ENCODE data around the gene AMER2. TPM values are rescaled to one million over a fixed set of nuclear protein-coding genes. Genes with fewer than 3 reads are reported as not detected.

Gene AMER2
- polyA plus RNA-seq, 1 donor from 2014 or later: 33.2 TPM

DNA sequence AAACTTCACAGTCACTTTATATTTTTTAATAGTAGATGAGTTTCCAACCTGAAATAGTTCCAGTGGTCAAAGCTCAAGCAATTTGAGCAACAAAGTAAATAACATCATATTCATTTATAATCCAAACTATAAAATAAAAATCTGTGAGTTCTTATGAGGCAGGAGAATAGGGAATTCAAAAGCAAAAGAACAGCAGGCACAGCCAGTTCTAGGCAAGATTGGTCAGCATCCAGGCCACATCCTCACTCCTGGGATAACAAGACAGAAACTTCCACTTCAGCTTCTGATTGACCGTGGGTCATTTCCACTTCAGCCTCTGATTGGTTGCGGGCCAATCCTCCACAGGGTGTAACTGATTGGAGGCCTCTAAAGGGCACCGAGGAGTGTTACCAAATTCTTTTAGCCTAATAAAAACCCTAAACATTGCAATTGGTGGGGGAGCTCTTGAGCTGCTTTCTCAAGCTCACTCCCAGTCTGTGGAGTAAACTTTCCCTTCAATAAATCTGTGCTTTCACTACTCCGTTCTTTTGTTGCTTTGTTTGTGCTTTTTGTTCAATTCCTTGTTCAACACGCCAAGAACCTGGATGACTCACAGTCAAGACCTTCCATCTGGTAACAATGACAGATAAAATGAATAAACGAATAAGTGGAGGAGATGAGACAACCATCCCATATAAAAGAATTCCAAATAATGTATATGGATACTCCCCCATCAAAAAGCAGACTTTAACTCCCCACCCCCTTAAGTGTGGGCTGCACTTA, 42.6 kb upstream of the AMER2 start:
- Histone ChIP-seq H3K27ac (ENCODE audit: low read length) (no peak overlapping the region), H3K9me2 (ENCODE audit: insufficient read depth, low read length) (no peaks in the 10 kb centered on the region), H2AFZ (ENCODE audit: low read depth, low read length) (no peak overlapping the region), H3K9ac (ENCODE audit: low read length) (no peak overlapping the region), H4K20me1 (ENCODE audit: insufficient read depth) (no peaks in the 10 kb centered on the region), H3K4me3 (ENCODE audit: low read length) (no peak overlapping the region), H3K27me3 (ENCODE audit: insufficient read depth, low read depth, low read length) (no peaks in the 10 kb centered on the region), H3K9me3 (ENCODE audit: low read length) (no peaks in the 10 kb centered on the region), H3F3A (ENCODE audit: insufficient read depth, low read length, poor library complexity, severe bottlenecking) (no peaks in the 10 kb centered on the region), H3K4me2 (ENCODE audit: low read length) (no peak overlapping the region), H3K79me2 (replicated peaks; ENCODE audit: insufficient read depth, low read length) (no peaks in the 10 kb centered on the region), H3K36me3 (ENCODE audit: insufficient read depth, low read length) (no peaks in the 10 kb centered on the region)
- TF ChIP-seq EP300 (conservative IDR thresholded peaks at IDR 0.05; ENCODE audit: poor library complexity, severe bottlenecking) (no peak), POLR2AphosphoS5 (IDR thresholded peaks at IDR 0.05) (no peak), RAD21 (conservative IDR thresholded peaks at IDR 0.05) (no peak), MXI1 (conservative IDR thresholded peaks at IDR 0.05; ENCODE audit: poor library complexity, severe bottlenecking) (no peak), EZH2 (IDR thresholded peaks at IDR 0.05; ENCODE audit: borderline replicate concordance, insufficient read depth, low read length, poor library complexity, severe bottlenecking) (no peak), SMC3 (conservative IDR thresholded peaks at IDR 0.05; ENCODE audit: poor library complexity) (no peak), TAF1 (IDR thresholded peaks at IDR 0.05; ENCODE audit: low read depth) (no peak)
- TF ChIP-seq, protein P1, sequence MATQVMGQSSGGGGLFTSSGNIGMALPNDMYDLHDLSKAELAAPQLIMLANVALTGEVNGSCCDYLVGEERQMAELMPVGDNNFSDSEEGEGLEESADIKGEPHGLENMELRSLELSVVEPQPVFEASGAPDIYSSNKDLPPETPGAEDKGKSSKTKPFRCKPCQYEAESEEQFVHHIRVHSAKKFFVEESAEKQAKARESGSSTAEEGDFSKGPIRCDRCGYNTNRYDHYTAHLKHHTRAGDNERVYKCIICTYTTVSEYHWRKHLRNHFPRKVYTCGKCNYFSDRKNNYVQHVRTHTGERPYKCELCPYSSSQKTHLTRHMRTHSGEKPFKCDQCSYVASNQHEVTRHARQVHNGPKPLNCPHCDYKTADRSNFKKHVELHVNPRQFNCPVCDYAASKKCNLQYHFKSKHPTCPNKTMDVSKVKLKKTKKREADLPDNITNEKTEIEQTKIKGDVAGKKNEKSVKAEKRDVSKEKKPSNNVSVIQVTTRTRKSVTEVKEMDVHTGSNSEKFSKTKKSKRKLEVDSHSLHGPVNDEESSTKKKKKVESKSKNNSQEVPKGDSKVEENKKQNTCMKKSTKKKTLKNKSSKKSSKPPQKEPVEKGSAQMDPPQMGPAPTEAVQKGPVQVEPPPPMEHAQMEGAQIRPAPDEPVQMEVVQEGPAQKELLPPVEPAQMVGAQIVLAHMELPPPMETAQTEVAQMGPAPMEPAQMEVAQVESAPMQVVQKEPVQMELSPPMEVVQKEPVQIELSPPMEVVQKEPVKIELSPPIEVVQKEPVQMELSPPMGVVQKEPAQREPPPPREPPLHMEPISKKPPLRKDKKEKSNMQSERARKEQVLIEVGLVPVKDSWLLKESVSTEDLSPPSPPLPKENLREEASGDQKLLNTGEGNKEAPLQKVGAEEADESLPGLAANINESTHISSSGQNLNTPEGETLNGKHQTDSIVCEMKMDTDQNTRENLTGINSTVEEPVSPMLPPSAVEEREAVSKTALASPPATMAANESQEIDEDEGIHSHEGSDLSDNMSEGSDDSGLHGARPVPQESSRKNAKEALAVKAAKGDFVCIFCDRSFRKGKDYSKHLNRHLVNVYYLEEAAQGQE (IDR thresholded peaks at IDR 0.05; ENCODE audit: borderline replicate concordance): no peak
- TF ChIP-seq, protein P2, sequence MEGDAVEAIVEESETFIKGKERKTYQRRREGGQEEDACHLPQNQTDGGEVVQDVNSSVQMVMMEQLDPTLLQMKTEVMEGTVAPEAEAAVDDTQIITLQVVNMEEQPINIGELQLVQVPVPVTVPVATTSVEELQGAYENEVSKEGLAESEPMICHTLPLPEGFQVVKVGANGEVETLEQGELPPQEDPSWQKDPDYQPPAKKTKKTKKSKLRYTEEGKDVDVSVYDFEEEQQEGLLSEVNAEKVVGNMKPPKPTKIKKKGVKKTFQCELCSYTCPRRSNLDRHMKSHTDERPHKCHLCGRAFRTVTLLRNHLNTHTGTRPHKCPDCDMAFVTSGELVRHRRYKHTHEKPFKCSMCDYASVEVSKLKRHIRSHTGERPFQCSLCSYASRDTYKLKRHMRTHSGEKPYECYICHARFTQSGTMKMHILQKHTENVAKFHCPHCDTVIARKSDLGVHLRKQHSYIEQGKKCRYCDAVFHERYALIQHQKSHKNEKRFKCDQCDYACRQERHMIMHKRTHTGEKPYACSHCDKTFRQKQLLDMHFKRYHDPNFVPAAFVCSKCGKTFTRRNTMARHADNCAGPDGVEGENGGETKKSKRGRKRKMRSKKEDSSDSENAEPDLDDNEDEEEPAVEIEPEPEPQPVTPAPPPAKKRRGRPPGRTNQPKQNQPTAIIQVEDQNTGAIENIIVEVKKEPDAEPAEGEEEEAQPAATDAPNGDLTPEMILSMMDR (IDR thresholded peaks at IDR 0.05; ENCODE audit: poor library complexity, severe bottlenecking): no peak

GRCh38 chr13:25213715-25214114, 41.6 kb upstream of the AMER2 start:
- no peaks in the 10 kb centered on the region for H3F3A ChIP-seq (ENCODE audit: insufficient read depth, low read length, poor library complexity, severe bottlenecking)
- H3K9me3 ChIP-seq (ENCODE audit: low read length): no peaks in the 10 kb centered on the region
- no peaks in the 10 kb centered on the region for H3K27me3 ChIP-seq (ENCODE audit: insufficient read depth, low read depth, low read length)
- H3K4me2 ChIP-seq (ENCODE audit: low read length): no peak overlapping the region
- no peak overlapping the region for H3K4me3 ChIP-seq (ENCODE audit: low read length)
- H3K9me2 ChIP-seq (ENCODE audit: insufficient read depth, low read length): no peaks in the 10 kb centered on the region
- no peaks in the 10 kb centered on the region for H4K20me1 ChIP-seq (ENCODE audit: insufficient read depth)
- no peak overlapping the region for H3K27ac ChIP-seq (ENCODE audit: low read length)
- no peak overlapping the region for H3K9ac ChIP-seq (ENCODE audit: low read length)
- no peaks in the 10 kb centered on the region for H3K36me3 ChIP-seq (ENCODE audit: insufficient read depth, low read length)
- no peak overlapping the region for H2AFZ ChIP-seq (ENCODE audit: low read depth, low read length)
- H3K79me2 ChIP-seq (replicated peaks; ENCODE audit: insufficient read depth, low read length): no peaks in the 10 kb centered on the region
- TF ChIP-seq TAF1 (IDR thresholded peaks at IDR 0.05; ENCODE audit: low read depth): no peak
- no peak for TF ChIP-seq SMC3 (conservative IDR thresholded peaks at IDR 0.05; ENCODE audit: poor library complexity)
- TF ChIP-seq RAD21 (conservative IDR thresholded peaks at IDR 0.05): no peak
- TF ChIP-seq EZH2 (IDR thresholded peaks at IDR 0.05; ENCODE audit: borderline replicate concordance, insufficient read depth, low read length, poor library complexity, severe bottlenecking): no peak
- TF ChIP-seq EP300 (conservative IDR thresholded peaks at IDR 0.05; ENCODE audit: poor library complexity, severe bottlenecking): no peak
- TF ChIP-seq POLR2AphosphoS5 (IDR thresholded peaks at IDR 0.05): no peak
- TF ChIP-seq, protein P2 (IDR thresholded peaks at IDR 0.05; ENCODE audit: poor library complexity, severe bottlenecking): no peak
- TF ChIP-seq, protein P1 (IDR thresholded peaks at IDR 0.05; ENCODE audit: borderline replicate concordance): no peak
- TF ChIP-seq MXI1 (conservative IDR thresholded peaks at IDR 0.05; ENCODE audit: poor library complexity, severe bottlenecking): no peak

Data from neural cell (in vitro differentiated cells).